ENCODE measurements around the gene CPN2. TPM values are rescaled to one million over a fixed set of nuclear protein-coding genes. Genes with fewer than 3 reads are reported as not detected.

CPN2 gene
- total RNA-seq, 4 donors from 2014 or later = not detected

DNA sequence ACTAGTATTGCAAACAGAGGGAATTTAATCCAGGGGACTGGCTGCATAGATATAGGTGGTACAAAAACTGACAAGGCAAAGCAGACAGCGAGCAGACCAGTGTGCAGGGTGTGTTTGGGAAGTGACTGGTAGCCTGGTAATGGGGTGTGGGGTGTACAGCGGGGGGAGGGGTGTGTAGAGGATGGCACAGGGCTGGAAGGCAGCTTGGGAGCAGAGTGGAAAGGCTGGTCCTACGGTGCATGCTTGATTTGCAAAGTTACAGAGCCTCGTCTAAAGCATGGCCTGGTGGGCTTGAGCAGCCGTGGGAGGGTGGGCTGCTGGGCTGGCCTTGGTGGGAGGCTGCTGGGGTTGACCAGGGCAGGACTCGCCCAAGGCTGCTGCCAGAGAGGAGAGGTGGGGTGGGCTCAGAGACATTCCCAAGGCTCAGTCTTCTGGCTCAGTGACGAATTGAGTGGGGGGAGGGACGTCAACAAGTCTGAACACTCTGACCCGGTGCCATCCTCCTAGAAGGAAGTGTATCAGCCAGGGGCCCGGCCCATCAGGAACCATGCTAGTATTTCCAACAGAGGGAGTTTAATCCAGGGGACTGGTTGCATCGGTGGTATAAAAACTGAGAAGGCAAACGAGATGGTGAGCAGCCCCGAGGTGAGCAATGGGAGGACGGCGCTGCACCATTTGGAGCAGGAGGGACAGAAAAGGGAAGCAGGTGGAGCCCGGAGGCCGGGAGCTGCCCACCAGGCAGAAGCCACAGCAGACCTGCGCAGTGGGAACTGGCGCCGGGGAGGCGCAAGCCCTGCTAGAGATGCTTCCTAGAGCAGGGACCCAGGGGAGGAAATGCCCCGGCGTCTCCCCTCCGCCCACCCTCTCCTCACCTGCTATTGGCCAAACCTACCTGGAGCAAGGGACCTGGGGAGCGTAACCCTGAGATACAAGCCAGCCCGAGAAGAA lies 29.2 kb downstream of the CPN2 start:
- H3K4me1 ChIP-seq = peaks cover 6 to 45% (median 35%) of the 10 kb centered on the region in 4 donors
- TF ChIP-seq POLR2A (IDR thresholded peaks at IDR 0.05; ENCODE audit: low read depth) (no peak), POLR2AphosphoS5 (IDR thresholded peaks at IDR 0.05) (no peak), EP300 (IDR thresholded peaks at IDR 0.05) (no peak)
- TF ChIP-seq, protein P1, sequence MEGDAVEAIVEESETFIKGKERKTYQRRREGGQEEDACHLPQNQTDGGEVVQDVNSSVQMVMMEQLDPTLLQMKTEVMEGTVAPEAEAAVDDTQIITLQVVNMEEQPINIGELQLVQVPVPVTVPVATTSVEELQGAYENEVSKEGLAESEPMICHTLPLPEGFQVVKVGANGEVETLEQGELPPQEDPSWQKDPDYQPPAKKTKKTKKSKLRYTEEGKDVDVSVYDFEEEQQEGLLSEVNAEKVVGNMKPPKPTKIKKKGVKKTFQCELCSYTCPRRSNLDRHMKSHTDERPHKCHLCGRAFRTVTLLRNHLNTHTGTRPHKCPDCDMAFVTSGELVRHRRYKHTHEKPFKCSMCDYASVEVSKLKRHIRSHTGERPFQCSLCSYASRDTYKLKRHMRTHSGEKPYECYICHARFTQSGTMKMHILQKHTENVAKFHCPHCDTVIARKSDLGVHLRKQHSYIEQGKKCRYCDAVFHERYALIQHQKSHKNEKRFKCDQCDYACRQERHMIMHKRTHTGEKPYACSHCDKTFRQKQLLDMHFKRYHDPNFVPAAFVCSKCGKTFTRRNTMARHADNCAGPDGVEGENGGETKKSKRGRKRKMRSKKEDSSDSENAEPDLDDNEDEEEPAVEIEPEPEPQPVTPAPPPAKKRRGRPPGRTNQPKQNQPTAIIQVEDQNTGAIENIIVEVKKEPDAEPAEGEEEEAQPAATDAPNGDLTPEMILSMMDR (IDR thresholded peaks at IDR 0.05) = no peak
- H3K9me3 ChIP-seq = peaks cover 0 to 11% (median 5%) of the 10 kb centered on the region in 4 donors
- H3K36me3 ChIP-seq = no peaks in the 10 kb centered on the region
- H3K27ac ChIP-seq (replicated peaks in 1 of 4) = no peak overlapping the region
- intact Hi-C loops (cut with DNase I) = loop anchor here (5.0 kb wide), 1 partner anchor 455 kb away; no protein-coding TSS in a partner anchor
- no peak overlapping the region for H3K4me3 ChIP-seq
- peaks cover 0 to 6% (median 0%) of the 10 kb centered on the region in 4 donors for H3K27me3 ChIP-seq
- DNase-seq (ENCODE audit: extremely low spot score) = no peak
- 87% methylated on average over 25 of the region's 26 CpGs for WGBS

DNA sequence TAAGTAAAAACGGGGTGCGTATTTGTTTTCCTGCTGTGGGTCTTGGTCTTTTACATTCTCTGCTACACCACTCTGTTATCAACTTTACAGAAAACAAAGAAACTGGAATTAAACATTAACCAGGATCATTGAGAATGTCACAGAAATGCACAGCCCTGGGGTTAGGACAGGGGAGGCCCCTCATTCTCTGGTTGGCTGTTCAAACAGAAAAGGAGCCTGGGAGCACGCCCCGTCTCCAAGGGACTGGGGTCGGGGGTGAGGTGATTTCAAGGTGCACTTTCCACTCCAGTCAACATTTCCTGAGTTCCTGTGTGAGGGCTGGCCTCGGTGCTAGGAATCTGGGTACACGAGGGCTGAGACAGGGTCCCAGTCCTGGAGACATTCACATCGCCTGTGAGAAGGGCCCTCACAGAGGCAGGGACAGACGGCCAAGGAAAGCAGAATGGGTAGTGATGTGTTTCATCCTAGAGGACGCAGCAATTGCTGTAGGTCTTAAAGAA lies 30.3 kb downstream of the CPN2 start:
- Histone ChIP-seq H3K36me3 (no peaks in the 10 kb centered on the region), H3K4me3 (no peak overlapping the region), H3K27ac (replicated peaks in 1 of 4) (no peak overlapping the region), H3K27me3 (peaks cover 0 to 10% (median 0%) of the 10 kb centered on the region in 4 donors), H3K4me1 (peaks cover 9 to 45% (median 40%) of the 10 kb centered on the region in 4 donors), H3K9me3 (peaks cover 0 to 11% (median 5%) of the 10 kb centered on the region in 4 donors)
- intact Hi-C loops (cut with DNase I) = loop anchor here (5.0 kb wide), 1 partner anchor 453 kb away; no protein-coding TSS in a partner anchor
- 85% methylated on average over 10 of the region's 10 CpGs for WGBS
- TF ChIP-seq POLR2A (IDR thresholded peaks at IDR 0.05; ENCODE audit: low read depth) (no peak), POLR2AphosphoS5 (IDR thresholded peaks at IDR 0.05) (no peak), EP300 (IDR thresholded peaks at IDR 0.05) (no peak)
- TF ChIP-seq, protein P1 (IDR thresholded peaks at IDR 0.05) = no peak
- no peak for DNase-seq (ENCODE audit: extremely low spot score)

DNA sequence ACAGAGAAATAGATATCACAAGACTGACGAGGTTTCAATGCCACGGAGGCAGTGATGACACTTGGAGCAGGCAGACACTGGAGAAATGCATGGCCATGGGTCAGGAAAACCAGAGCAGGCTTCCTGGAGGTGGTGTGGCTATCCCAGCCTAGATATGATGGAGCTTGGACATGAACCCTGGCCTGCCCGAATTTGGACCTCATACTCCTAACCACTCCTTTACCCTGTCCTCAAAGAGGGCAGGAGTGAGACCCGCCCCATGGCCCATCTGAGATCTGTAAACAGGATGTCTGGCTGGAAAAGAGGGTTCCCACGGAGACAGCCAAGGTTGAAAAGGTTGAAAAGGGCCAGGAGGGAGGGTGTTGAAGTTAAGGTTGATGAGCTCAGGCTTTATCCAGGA lies 31.0 kb downstream of the CPN2 start:
- peaks cover 0 to 10% (median 0%) of the 10 kb centered on the region in 4 donors for H3K27me3 ChIP-seq
- intact Hi-C loops (cut with DNase I) = loop anchor here (5.0 kb wide), 1 partner anchor 453 kb away; no protein-coding TSS in a partner anchor
- no peak overlapping the region for H3K27ac ChIP-seq (replicated peaks in 1 of 4)
- H3K36me3 ChIP-seq = no peaks in the 10 kb centered on the region
- no peak for DNase-seq (ENCODE audit: extremely low spot score)
- H3K4me1 ChIP-seq = peaks cover 16 to 51% (median 46%) of the 10 kb centered on the region in 4 donors
- TF ChIP-seq EP300 (IDR thresholded peaks at IDR 0.05) (no peak), POLR2AphosphoS5 (IDR thresholded peaks at IDR 0.05) (no peak), POLR2A (IDR thresholded peaks at IDR 0.05; ENCODE audit: low read depth) (no peak)
- TF ChIP-seq, protein P1 (IDR thresholded peaks at IDR 0.05) = no peak
- H3K9me3 ChIP-seq = peaks cover 0 to 11% (median 5%) of the 10 kb centered on the region in 4 donors
- no peak overlapping the region for H3K4me3 ChIP-seq
- 91% methylated on average over 5 of the region's 5 CpGs for WGBS

DNA sequence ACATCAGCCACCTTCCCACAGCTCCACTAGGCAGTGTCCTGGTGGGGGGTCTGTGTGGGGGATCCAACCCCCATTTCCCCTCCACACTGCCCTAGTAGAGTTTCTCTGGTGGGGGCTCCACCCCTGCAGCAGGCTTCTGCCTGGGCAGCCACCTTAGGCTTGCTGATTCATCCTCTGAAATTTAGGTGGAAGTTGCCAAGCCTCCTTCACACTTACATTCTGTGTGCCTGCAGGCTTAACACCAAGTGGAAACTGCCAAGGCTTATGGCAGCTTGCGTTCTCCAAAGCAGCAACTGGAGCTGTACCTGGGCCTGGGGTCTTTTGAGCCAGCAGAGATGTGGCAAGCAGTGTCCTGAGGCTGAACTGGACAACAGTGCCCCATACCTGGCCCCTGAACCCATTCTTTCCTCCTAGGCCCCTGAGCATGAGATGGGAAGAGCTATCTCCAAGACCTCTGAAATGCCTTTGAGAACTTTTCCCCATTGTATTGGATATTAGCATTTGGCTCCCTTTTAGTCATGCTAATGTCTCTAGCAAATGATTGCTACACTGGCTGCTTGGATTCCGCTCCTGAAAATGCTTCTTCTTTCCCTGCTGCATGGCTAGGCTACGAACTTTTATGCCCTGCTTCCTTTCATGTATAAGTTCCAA lies 32.5 kb downstream of the CPN2 start:
- Histone ChIP-seq H3K9me3 (peaks cover 0 to 11% (median 5%) of the 10 kb centered on the region in 4 donors), H3K27me3 (peaks cover 0 to 10% (median 0%) of the 10 kb centered on the region in 4 donors), H3K4me1 (peaks cover 18 to 56% (median 50%) of the 10 kb centered on the region in 4 donors), H3K27ac (replicated peaks in 1 of 4) (no peak overlapping the region), H3K36me3 (no peaks in the 10 kb centered on the region), H3K4me3 (no peak overlapping the region)
- TF ChIP-seq POLR2AphosphoS5 (IDR thresholded peaks at IDR 0.05) = no peak
- no peak for TF ChIP-seq EP300 (IDR thresholded peaks at IDR 0.05)
- TF ChIP-seq POLR2A (IDR thresholded peaks at IDR 0.05; ENCODE audit: low read depth) = no peak
- TF ChIP-seq, protein P1 (IDR thresholded peaks at IDR 0.05) = no peak
- intact Hi-C loops (cut with DNase I) = loop anchor here (5.0 to 10.0 kb wide), 4 partner anchors 111 to 654 kb away; no protein-coding TSS in a partner anchor
- WGBS = 99% methylated on average over 3 of the region's 3 CpGs
- no peak for DNase-seq (ENCODE audit: extremely low spot score)

All from esophagus muscularis mucosa (tissue), 4 donors.